HEK293T (cell line): Measurements from ENCODE around the gene KRTAP9-6.
"Not testable (repeated sequence)": the region's sequence is repeated elsewhere in the genome, so short reads cannot be mapped to it uniquely, and the experiment has no call there.

Source experiments
- CTCF ChIA-PET: fragments of 350-600 bp; formaldehyde crosslinking; extraction: SDS; loops from one replicate; lab custom pipeline; 2021; ENCODE audit warnings: antibody characterized with exemption, inconsistent platforms; lab: Yijun Ruan, JAX
- POLR2A ChIA-PET: fragments of 350-600 bp; formaldehyde crosslinking; extraction: SDS; loops from one replicate; lab custom pipeline; 2020; ENCODE audit warnings: antibody characterized with exemption, inconsistent platforms; lab: Yijun Ruan, JAX
- DNase-seq: peaks from one replicate; pipeline ENCODE4 v3.0.0; 2012; ENCODE audit warnings: mixed read lengths; ENCODE audit errors: extremely low spot score
- ARNT ChIP-seq: fragments of 450-650 bp; IDR thresholded peaks from 2 replicates; pipeline ENCODE4 v1.6.1; 2017; ENCODE audit warnings: mild to moderate bottlenecking
- BHLHE40 ChIP-seq: fragments of 450-650 bp; IDR thresholded peaks from 2 replicates; pipeline ENCODE4 v1.6.1; 2016; ENCODE audit warnings: mild to moderate bottlenecking, moderate library complexity, borderline replicate concordance
- CTBP1 ChIP-seq: fragments of 450-650 bp; IDR thresholded peaks from 2 replicates; pipeline ENCODE4 v1.6.1; 2016; ENCODE audit warnings: borderline replicate concordance
- ELF4 ChIP-seq: fragments of 450-650 bp; IDR thresholded peaks from 2 replicates; pipeline ENCODE4 v1.6.1; 2017; ENCODE audit warnings: antibody characterized with exemption
- FOXA1 ChIP-seq: fragments of 450-650 bp; IDR thresholded peaks from 2 replicates; pipeline ENCODE4 v1.6.1; 2016; ENCODE audit warnings: mild to moderate bottlenecking
- FOXK2 ChIP-seq: fragments of 450-650 bp; IDR thresholded peaks from 2 replicates; pipeline ENCODE4 v1.6.1; 2016; ENCODE audit warnings: mild to moderate bottlenecking
- FOXM1 ChIP-seq: fragments of 450-650 bp; IDR thresholded peaks from 2 replicates; pipeline ENCODE4 v1.6.1; 2017; ENCODE audit warnings: mild to moderate bottlenecking, borderline replicate concordance
- HDGF ChIP-seq: fragments of 450-650 bp; IDR thresholded peaks from 2 replicates; pipeline ENCODE4 v1.6.1; 2017; ENCODE audit warnings: antibody characterized with exemption, borderline replicate concordance
- L3MBTL2 ChIP-seq: fragments of 450-650 bp; conservative IDR thresholded peaks from 2 replicates; pipeline ENCODE4 v1.6.1; 2016; ENCODE audit warnings: mild to moderate bottlenecking
- LEF1 ChIP-seq: fragments of 450-650 bp; IDR thresholded peaks from 2 replicates; pipeline ENCODE4 v1.6.1; 2017; ENCODE audit warnings: mild to moderate bottlenecking, borderline replicate concordance
- NFRKB ChIP-seq: fragments of 450-650 bp; IDR thresholded peaks from 2 replicates; pipeline ENCODE4 v1.6.1; 2016; ENCODE audit warnings: mild to moderate bottlenecking, moderate library complexity
- SP1 ChIP-seq: fragments of 450-650 bp; IDR thresholded peaks from 2 replicates; pipeline ENCODE4 v1.6.1; 2017
- SUZ12 ChIP-seq: fragments of 450-650 bp; IDR thresholded peaks from 2 replicates; pipeline ENCODE4 v1.6.1; 2016; ENCODE audit warnings: mild to moderate bottlenecking
- TARDBP ChIP-seq: fragments of 450-650 bp; IDR thresholded peaks from 2 replicates; pipeline ENCODE4 v1.6.1; 2016
- ZNF384 ChIP-seq: fragments of 450-650 bp; IDR thresholded peaks from 2 replicates; pipeline ENCODE4 v1.6.1; 2016
- TF ChIP-seq, protein P1 (sequence below): fragments of 450-650 bp; IDR thresholded peaks from 2 replicates; pipeline ENCODE4 v1.6.1; 2016

KRTAP9-6 gene

DNA sequence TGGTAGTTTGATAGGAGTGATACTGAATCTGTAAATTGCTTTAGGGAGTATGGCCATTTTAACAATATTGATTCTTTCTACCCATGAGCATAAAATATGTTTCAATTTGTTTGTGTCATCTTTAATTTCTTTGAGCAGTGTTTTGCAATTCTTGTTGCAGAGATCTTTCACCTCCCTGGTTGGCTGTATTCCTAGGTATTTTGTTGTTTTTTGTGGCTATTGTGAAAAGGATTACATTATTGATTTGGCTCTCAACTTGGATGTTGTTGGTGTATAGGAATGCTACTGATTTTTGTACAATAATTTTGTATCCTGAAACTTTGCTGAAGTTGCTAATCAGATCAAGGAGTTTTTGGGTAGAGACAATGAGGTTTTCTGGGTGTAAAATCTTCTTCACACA is 6.8 kb upstream of the KRTAP9-6 start:
- ChIA-PET POLR2A (no interaction called here), CTCF (no interaction called here)
- TF ChIP-seq ZNF384: no peak
- no peak for DNase-seq

DNA sequence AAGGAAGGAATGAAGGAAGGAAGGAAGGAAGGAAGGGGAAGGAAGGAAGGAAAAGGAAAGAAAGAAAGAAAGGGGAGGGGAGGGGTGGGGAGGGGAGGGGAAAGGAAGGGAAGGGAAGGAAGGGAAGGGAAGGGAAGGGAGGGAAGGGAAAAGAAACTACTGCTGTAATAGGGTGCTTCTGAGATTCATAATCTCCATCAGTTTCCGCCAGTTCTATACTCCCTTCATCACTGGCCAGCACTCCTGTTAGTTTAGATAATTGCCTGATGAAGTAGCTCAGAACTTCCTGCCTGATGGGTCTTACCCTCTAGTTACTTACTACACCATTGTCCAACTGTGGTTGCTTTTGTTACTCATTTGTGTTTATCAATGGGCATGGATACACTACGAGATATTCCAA is 2.0 kb upstream of the KRTAP9-6 start:
- TF ChIP-seq ARNT (no peak), SUZ12 (no peak), NFRKB (no peak), BHLHE40 (no peak), SP1 (no peak), FOXK2 (no peak), LEF1 (no peak), HDGF (no peak), ELF4 (no peak)
- TF ChIP-seq, protein P1, sequence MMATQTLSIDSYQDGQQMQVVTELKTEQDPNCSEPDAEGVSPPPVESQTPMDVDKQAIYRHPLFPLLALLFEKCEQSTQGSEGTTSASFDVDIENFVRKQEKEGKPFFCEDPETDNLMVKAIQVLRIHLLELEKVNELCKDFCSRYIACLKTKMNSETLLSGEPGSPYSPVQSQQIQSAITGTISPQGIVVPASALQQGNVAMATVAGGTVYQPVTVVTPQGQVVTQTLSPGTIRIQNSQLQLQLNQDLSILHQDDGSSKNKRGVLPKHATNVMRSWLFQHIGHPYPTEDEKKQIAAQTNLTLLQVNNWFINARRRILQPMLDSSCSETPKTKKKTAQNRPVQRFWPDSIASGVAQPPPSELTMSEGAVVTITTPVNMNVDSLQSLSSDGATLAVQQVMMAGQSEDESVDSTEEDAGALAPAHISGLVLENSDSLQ: no peak
- no peak for DNase-seq
- POLR2A ChIA-PET: no interaction called here
- CTCF ChIA-PET: no interaction called here

DNA sequence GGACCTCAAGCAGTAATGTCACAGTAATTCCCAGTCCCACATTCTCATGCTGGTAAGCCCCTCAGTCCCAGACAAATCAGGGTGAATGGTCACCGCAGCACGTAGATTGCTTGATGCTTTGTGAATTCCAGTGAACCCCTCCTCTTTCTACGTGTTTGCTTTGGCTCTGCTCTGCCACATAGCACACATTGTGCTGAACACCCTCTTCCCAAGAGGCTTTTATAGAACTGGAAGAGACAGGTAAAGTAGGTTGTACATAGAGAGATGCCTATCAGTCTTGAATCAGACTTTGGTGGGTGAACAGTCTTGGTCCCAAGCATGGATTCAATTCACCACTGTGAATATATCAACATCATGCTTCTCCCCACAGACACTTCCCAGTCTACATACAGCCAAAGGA is 579 bp upstream of the KRTAP9-6 start:
- no peak for DNase-seq
- TF ChIP-seq ARNT (no peak), HDGF (no peak), NFRKB (no peak), FOXM1 (no peak), L3MBTL2 (no peak), LEF1 (no peak), FOXA1 (no peak), ZNF384 (no peak), SUZ12 (no peak), CTBP1 (no peak), BHLHE40 (no peak), ELF4 (no peak), FOXK2 (no peak), SP1 (no peak), TARDBP (no peak)
- TF ChIP-seq, protein P1: no peak
- ChIA-PET CTCF (interaction anchor here (0.6 kb wide), 1 partner anchor 92 kb away, joined by 3 read pairs; no protein-coding TSS in a partner anchor), POLR2A (no interaction called here)

DNA sequence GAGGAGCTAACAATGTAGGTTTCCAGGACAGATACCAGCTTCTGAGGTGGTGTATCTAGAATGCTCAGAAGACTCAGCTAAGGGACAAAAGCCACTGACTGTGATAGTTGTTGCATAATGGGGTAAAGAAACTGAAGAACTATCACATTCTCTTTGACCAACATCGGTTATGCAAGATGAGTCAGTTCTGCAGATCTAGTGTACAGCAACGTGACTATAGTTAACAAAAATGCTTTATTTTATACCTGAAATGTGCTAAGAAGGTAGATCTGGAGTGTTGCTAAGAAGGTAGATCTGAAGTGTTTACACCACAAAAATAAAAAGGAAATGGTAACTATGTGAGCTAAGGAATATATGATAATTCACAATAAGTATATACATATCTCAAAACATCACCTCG is 2.5 kb downstream of the KRTAP9-6 start:
- no peak for DNase-seq
- ChIA-PET POLR2A (no interaction called here), CTCF (no interaction called here)
- TF ChIP-seq ELF4 (no peak), SP1 (no peak), FOXM1 (no peak), ZNF384 (no peak), NFRKB (no peak), L3MBTL2 (no peak), FOXK2 (no peak), TARDBP (no peak), SUZ12 (no peak), ARNT (no peak)

DNA sequence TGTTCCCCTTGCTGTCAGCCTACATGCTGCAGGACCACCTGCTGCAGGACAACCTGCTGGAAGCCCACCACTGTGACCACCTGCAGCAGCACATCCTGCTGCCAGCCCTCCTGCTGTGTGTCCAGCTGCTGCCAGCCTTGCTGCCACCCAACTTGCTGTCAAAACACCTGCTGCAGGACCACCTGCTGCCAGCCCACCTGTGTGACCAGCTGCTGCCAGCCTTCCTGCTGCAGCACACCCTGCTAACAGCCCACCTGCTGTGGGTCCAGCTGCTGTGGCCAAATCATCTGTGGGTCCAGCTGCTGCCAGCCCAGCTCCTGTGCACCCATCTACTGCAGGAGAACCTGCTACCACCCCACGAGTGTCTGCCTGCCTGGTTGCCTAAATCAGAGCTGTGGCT is 6.1 kb downstream of the KRTAP9-6 start:
- CTCF ChIA-PET, POLR2A ChIA-PET, DNase-seq: not testable (repeated sequence)

DNA sequence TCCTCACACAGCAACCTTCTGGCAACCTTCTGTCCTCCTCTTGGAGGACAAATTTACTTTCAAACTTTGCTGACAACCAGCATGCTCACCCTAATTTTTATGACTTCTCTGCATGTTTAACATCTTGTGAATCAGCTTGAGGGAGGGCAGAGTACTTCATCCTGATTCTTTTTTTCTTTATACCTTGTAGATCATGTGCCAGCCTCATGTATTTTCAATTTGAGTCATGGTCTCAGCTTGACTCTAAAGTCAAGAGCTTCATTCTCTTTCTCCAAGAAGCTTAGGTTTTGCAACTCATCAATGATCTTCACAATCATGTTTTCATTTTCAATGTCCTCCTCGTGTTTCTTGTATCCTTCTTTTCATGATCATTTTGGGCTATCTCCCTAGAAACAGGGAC is 6.7 kb downstream of the KRTAP9-6 start:
- TF ChIP-seq ELF4 (no peak), BHLHE40 (no peak), NFRKB (no peak), TARDBP (no peak), LEF1 (no peak), FOXM1 (no peak), ARNT (no peak), SUZ12 (no peak), FOXA1 (no peak), ZNF384 (no peak), SP1 (no peak)
- TF ChIP-seq, protein P1: no peak
- ChIA-PET POLR2A (no interaction called here), CTCF (no interaction called here)
- no peak for DNase-seq

DNA sequence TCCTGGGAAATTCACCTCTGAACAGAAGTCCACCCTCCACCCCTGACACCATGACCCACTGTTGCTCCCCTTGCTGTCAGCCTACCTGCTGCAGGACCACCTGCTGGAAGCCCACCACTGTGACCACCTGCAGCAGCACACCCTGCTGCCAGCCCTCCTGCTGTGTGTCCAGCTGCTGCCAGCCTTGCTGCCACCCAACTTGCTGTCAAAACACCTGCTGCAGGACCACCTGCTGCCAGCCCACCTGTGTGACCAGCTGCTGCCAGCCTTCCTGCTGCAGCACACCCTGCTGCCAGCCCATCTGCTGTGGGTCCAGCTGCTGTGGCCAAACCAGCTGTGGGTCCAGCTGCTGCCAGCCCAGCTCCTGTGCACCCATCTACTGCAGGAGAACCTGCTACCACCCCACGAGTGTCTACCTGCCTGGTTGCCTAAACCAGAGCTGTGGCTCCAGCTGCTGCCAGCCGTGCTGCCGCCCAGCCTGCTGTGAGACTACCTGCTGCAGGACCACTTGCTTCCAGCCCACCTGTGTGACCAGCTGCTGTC is 10.5 kb downstream of the KRTAP9-6 start, which contains the start of gene KRTAP9-7:
TSS of gene KRTAP9-7 (plus strand) at position 51 of the 543 bp plus-strand sequence. CDS start at position 51, 0 bp downstream.
- POLR2A ChIA-PET, DNase-seq, CTCF ChIA-PET: not testable (repeated sequence)
